Measurements from ENCODE around the gene GRN. TPM values are rescaled to one million over a fixed set of nuclear protein-coding genes. Genes with fewer than 3 reads are reported as not detected.
A peak's percentile ranks its signal among the peaks of the same experiment; 100 is the strongest.

Gene GRN
- total and polyA plus RNA-seq, 2 of the 13 experiments (the other 11 are each of a cell fraction or from before 2014, with no cell fraction given): 86.6 to 143 TPM

GRCh38 chr17:44308320-44308818, 36.7 kb upstream of the GRN start, which contains the start of gene RUNDC3A (continued):
- TF ChIP-seq, protein P1, sequence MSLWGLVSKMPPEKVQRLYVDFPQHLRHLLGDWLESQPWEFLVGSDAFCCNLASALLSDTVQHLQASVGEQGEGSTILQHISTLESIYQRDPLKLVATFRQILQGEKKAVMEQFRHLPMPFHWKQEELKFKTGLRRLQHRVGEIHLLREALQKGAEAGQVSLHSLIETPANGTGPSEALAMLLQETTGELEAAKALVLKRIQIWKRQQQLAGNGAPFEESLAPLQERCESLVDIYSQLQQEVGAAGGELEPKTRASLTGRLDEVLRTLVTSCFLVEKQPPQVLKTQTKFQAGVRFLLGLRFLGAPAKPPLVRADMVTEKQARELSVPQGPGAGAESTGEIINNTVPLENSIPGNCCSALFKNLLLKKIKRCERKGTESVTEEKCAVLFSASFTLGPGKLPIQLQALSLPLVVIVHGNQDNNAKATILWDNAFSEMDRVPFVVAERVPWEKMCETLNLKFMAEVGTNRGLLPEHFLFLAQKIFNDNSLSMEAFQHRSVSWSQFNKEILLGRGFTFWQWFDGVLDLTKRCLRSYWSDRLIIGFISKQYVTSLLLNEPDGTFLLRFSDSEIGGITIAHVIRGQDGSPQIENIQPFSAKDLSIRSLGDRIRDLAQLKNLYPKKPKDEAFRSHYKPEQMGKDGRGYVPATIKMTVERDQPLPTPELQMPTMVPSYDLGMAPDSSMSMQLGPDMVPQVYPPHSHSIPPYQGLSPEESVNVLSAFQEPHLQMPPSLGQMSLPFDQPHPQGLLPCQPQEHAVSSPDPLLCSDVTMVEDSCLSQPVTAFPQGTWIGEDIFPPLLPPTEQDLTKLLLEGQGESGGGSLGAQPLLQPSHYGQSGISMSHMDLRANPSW (CRISPR knock-in tag; IDR thresholded peaks at IDR 0.05; ENCODE audit: borderline replicate concordance): no peak
- TF ChIP-seq ZNF775 (CRISPR knock-in tag; IDR thresholded peaks at IDR 0.05; ENCODE audit: borderline replicate concordance) (no peak), ZNF260 (CRISPR knock-in tag; IDR thresholded peaks at IDR 0.05; ENCODE audit: borderline replicate concordance, low read depth) (no peak), RORA (CRISPR knock-in tag; IDR thresholded peaks at IDR 0.05) (no peak), CBFB (CRISPR knock-in tag; IDR thresholded peaks at IDR 0.05) (no peak), SYNCRIP (IDR thresholded peaks at IDR 0.05; ENCODE audit: insufficient read depth, low read depth, low read length) (no peak), ZNF160 (CRISPR knock-in tag; IDR thresholded peaks at IDR 0.05) (peak; percentile 88), NR2F1 (CRISPR knock-in tag; IDR thresholded peaks at IDR 0.05) (0 out of 4 replicates have a peak, but pooled peaks of 1 of the 2 experiments have one; percentile 18), ZC3H4 (CRISPR knock-in tag; IDR thresholded peaks at IDR 0.05; ENCODE audit: borderline replicate concordance) (no peak; the same call in 1 of the 2 replicates), NFYC (CRISPR knock-in tag; IDR thresholded peaks at IDR 0.05) (peak; percentile 70), SMAD1 (CRISPR knock-in tag; IDR thresholded peaks at IDR 0.05; ENCODE audit: borderline replicate concordance, low read depth) (no peak), HMGXB4 (CRISPR knock-in tag; IDR thresholded peaks at IDR 0.05; ENCODE audit: borderline replicate concordance in 1 of 2, low read depth in 1 of 2) (no peak), ZNF788 (CRISPR knock-in tag; IDR thresholded peaks at IDR 0.05; ENCODE audit: borderline replicate concordance) (peak; percentile 16; the same call in 1 of the 2 replicates), ARID5B (CRISPR knock-in tag; IDR thresholded peaks at IDR 0.05) (peak; percentile 69), NFE2L2 (IDR thresholded peaks at IDR 0.05; ENCODE audit: low read length) (no peak)
- TF ChIP-seq, protein P2, sequence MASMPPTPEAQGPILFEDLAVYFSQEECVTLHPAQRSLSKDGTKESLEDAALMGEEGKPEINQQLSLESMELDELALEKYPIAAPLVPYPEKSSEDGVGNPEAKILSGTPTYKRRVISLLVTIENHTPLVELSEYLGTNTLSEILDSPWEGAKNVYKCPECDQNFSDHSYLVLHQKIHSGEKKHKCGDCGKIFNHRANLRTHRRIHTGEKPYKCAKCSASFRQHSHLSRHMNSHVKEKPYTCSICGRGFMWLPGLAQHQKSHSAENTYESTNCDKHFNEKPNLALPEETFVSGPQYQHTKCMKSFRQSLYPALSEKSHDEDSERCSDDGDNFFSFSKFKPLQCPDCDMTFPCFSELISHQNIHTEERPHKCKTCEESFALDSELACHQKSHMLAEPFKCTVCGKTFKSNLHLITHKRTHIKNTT (CRISPR knock-in tag; IDR thresholded peaks at IDR 0.05): no peak
- TF ChIP-seq, protein P3, sequence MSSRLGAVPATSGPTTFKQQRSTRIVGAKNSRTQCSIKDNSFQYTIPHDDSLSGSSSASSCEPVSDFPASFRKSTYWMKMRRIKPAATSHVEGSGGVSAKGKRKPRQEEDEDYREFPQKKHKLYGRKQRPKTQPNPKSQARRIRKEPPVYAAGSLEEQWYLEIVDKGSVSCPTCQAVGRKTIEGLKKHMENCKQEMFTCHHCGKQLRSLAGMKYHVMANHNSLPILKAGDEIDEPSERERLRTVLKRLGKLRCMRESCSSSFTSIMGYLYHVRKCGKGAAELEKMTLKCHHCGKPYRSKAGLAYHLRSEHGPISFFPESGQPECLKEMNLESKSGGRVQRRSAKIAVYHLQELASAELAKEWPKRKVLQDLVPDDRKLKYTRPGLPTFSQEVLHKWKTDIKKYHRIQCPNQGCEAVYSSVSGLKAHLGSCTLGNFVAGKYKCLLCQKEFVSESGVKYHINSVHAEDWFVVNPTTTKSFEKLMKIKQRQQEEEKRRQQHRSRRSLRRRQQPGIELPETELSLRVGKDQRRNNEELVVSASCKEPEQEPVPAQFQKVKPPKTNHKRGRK (CRISPR knock-in tag; IDR thresholded peaks at IDR 0.05): no peak
